ENCODE data around the gene VDR.

- TF ChIP-seq EZH2 (IDR thresholded peaks at IDR 0.05; ENCODE audit: insufficient read depth, poor library complexity, severe bottlenecking): no peak
- no peak for TF ChIP-seq EZH2phosphoT487 (IDR thresholded peaks at IDR 0.05; ENCODE audit: insufficient read depth, low read depth)
Observed at GRCh38 chr12:47887529-47887928, 17.3 kb downstream of the VDR start.

All from GM23248 (cell line).